HFFc6 (cell line): ENCODE measurements around the gene PCSK5. TPM values are rescaled to one million over a fixed set of nuclear protein-coding genes. Genes with fewer than 3 reads are reported as not detected.

Source experiments
- DNase-seq: peaks from one replicate; pipeline ENCODE4 v3.0.0-alpha.2; 2018
- H3K27ac Mint-ChIP-seq: 2 replicates; pipeline ENCODE4 v1.8.0; 2020; ENCODE audit warnings: mild to moderate bottlenecking, mixed read lengths
- H3K27me3 Mint-ChIP-seq: 2 replicates; pipeline ENCODE4 v1.8.0; 2021; ENCODE audit warnings: mild to moderate bottlenecking, moderate library complexity, mixed read lengths; ENCODE audit not compliant: insufficient read depth
- H3K36me3 Mint-ChIP-seq: 2 replicates; pipeline ENCODE4 v1.8.0; 2021; ENCODE audit warnings: low read depth, mixed read lengths
- H3K4me1 Mint-ChIP-seq: 2 replicates; pipeline ENCODE4 v1.8.0; 2020; ENCODE audit warnings: low read depth, mixed read lengths
- H3K4me3 Mint-ChIP-seq: 2 replicates; pipeline ENCODE4 v1.8.0; 2020; ENCODE audit warnings: mild to moderate bottlenecking, moderate library complexity, mixed read lengths
- H3K9me3 Mint-ChIP-seq: 2 replicates; pipeline ENCODE4 v1.8.0; 2020; ENCODE audit warnings: mild to moderate bottlenecking, mixed read lengths
- total RNA-seq, 6 experiments: library from RNA; stranded (reverse); fragmentation: NEBNext Ultra II Directional; extraction: Animal tissue kit (Norgen Biotek cat#: 25700); gene quantifications; 2 replicates in 1 of 6; 3 replicates in 5 of 6; pipeline ENCODE4 v1.2.3, GENCODE V29; 2021
- TF ChIP-seq, protein P1 (sequence below): fragments of 200-600 bp; sonication (generic); IDR thresholded peaks from 2 replicates; pipeline ENCODE4 v1.5.0; 2021; ENCODE audit warnings: antibody characterized with exemption, mild to moderate bottlenecking

Gene PCSK5
- total RNA-seq, 6 experiments from 2014 or later = 0.18 to 0.36 (median 0.22) TPM

- Mint-ChIP-seq H3K36me3 (no peaks in the 10 kb centered on the region), H3K27me3 (no peaks in the 10 kb centered on the region), H3K4me3 (no peak overlapping the region), H3K9me3 (no peaks in the 10 kb centered on the region; the same call in none of the 2 replicates), H3K27ac (no peak overlapping the region), H3K4me1 (no peaks in the 10 kb centered on the region)
- DNase-seq = no peak
- TF ChIP-seq, protein P1, sequence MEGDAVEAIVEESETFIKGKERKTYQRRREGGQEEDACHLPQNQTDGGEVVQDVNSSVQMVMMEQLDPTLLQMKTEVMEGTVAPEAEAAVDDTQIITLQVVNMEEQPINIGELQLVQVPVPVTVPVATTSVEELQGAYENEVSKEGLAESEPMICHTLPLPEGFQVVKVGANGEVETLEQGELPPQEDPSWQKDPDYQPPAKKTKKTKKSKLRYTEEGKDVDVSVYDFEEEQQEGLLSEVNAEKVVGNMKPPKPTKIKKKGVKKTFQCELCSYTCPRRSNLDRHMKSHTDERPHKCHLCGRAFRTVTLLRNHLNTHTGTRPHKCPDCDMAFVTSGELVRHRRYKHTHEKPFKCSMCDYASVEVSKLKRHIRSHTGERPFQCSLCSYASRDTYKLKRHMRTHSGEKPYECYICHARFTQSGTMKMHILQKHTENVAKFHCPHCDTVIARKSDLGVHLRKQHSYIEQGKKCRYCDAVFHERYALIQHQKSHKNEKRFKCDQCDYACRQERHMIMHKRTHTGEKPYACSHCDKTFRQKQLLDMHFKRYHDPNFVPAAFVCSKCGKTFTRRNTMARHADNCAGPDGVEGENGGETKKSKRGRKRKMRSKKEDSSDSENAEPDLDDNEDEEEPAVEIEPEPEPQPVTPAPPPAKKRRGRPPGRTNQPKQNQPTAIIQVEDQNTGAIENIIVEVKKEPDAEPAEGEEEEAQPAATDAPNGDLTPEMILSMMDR = no peak
Observed at GRCh38 chr9:76034049-76034448, 143.6 kb downstream of the PCSK5 start.

GRCh38 chr9:76036762-76037161 is 146.3 kb downstream of the PCSK5 start:
- no peak overlapping the region for H3K4me3 Mint-ChIP-seq
- no peak for DNase-seq
- no peaks in the 10 kb centered on the region for H3K36me3 Mint-ChIP-seq
- H3K9me3 Mint-ChIP-seq = peaks cover 5% of the 10 kb centered on the region
- TF ChIP-seq, protein P1 = no peak
- H3K27ac Mint-ChIP-seq = no peak overlapping the region
- H3K27me3 Mint-ChIP-seq = no peaks in the 10 kb centered on the region
- no peaks in the 10 kb centered on the region for H3K4me1 Mint-ChIP-seq

- Mint-ChIP-seq H3K4me3 (no peak overlapping the region), H3K27me3 (no peaks in the 10 kb centered on the region), H3K36me3 (no peaks in the 10 kb centered on the region), H3K9me3 (peaks cover 7% of the 10 kb centered on the region; the same call in 1 of the 2 replicates), H3K27ac (no peak overlapping the region), H3K4me1 (no peaks in the 10 kb centered on the region)
- TF ChIP-seq, protein P1 = no peak
- DNase-seq = no peak
Observed at GRCh38 chr9:76037587-76038225, 147.2 kb downstream of the PCSK5 start.

DNA sequence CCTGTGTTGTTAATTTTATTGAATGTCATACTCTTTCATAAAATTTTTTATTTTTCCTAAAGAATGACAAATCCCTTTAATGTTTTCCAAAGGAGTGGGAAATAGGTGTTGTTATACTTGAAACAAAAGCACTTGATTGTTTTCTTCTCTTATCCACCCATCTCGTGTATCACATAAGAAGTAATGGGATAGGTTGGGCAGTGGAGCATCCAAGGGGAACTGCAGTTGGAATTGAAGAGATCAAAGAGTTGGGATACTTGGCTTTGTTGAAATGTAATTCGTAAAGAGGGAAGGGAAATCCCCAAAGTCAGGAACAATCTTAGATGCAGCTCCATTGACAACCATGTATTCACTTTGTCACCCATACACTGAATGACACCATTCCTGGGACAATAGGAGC is 148.0 kb downstream of the PCSK5 start:
- no peaks in the 10 kb centered on the region for H3K4me1 Mint-ChIP-seq
- TF ChIP-seq, protein P1 = no peak
- H3K9me3 Mint-ChIP-seq = peaks cover 10% of the 10 kb centered on the region; the same call in 1 of the 2 replicates
- no peak overlapping the region for H3K4me3 Mint-ChIP-seq
- H3K27ac Mint-ChIP-seq = no peak overlapping the region
- H3K27me3 Mint-ChIP-seq = no peaks in the 10 kb centered on the region
- no peaks in the 10 kb centered on the region for H3K36me3 Mint-ChIP-seq
- no peak for DNase-seq

DNA sequence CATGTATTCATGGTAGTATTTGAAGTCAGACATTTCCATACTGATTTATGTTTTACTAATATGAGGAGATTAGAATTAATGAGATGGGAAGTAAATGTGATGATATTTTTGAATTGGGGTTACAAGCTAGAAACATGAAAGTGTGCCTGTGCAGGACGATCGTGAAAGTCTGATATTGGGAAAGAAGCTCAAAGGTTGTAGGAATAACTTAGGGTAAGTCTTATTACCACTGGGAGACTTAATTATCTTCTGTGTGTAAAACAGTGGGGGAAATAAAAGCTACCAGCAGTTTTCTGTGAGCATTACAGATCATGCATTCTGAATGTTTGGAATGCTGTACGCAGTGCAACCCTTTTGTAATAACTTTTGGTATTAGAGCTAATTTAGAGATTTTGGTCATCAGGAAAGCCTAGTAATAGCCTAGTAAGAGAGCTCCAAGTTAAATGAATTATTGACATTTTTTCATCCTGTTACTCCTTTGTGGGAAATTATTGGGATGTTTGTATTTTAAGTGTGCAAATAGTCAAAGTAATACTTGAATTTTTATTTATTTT is 153.9 kb downstream of the PCSK5 start:
- TF ChIP-seq, protein P1 = no peak
- no peaks in the 10 kb centered on the region for H3K36me3 Mint-ChIP-seq
- H3K27me3 Mint-ChIP-seq = no peaks in the 10 kb centered on the region
- no peaks in the 10 kb centered on the region for H3K4me1 Mint-ChIP-seq
- no peak overlapping the region for H3K27ac Mint-ChIP-seq
- no peak overlapping the region for H3K4me3 Mint-ChIP-seq
- no peak for DNase-seq
- H3K9me3 Mint-ChIP-seq = peaks cover 31% of the 10 kb centered on the region
